HepG2 (cell line): ENCODE measurements around the gene ANKRD31. TPM values are rescaled to one million over a fixed set of nuclear protein-coding genes. Genes with fewer than 3 reads are reported as not detected.

ENCODE experiments used
- CBFB ChIP-seq: sonication (generic); formaldehyde crosslinking; IDR thresholded peaks from 2 replicates; pipeline ENCODE4 v1.4.0; 2020; ENCODE audit warnings: missing genetic modification reagents
- PHF21A ChIP-seq: sonication (generic); formaldehyde crosslinking; IDR thresholded peaks from 2 replicates; pipeline ENCODE4 v1.5.0; 2020; ENCODE audit warnings: mild to moderate bottlenecking, missing genetic modification reagents
- ZNF20 ChIP-seq: sonication (generic); formaldehyde crosslinking; IDR thresholded peaks from 2 replicates; pipeline ENCODE4 v1.4.0; 2020; ENCODE audit warnings: mild to moderate bottlenecking, moderate library complexity, missing genetic modification reagents
- ZNF253 ChIP-seq: sonication (generic); formaldehyde crosslinking; IDR thresholded peaks from 2 replicates; pipeline ENCODE4 v1.8.0; 2022; ENCODE audit warnings: mild to moderate bottlenecking, missing genetic modification reagents, borderline replicate concordance
- ZNF263 ChIP-seq: sonication (generic); formaldehyde crosslinking; IDR thresholded peaks from 2 replicates; pipeline ENCODE4 v1.4.0; 2020; ENCODE audit warnings: missing genetic modification reagents
- ZNF563 ChIP-seq: sonication (generic); formaldehyde crosslinking; IDR thresholded peaks from 2 replicates; pipeline ENCODE4 v1.8.0; 2022; ENCODE audit warnings: mild to moderate bottlenecking, moderate library complexity, missing genetic modification reagents
- ZNF703 ChIP-seq: sonication (generic); formaldehyde crosslinking; IDR thresholded peaks from 2 replicates; pipeline ENCODE4 v1.5.1; 2020; ENCODE audit warnings: missing genetic modification reagents, mild to moderate bottlenecking, moderate library complexity, borderline replicate concordance
- ZSCAN31 ChIP-seq: sonication (generic); formaldehyde crosslinking; IDR thresholded peaks from 2 replicates; pipeline ENCODE4 v1.5.0; 2020; ENCODE audit warnings: low read depth, mild to moderate bottlenecking, missing genetic modification reagents
- polyA plus RNA-seq, 8 experiments: library from polyadenylated mRNA; depleted of rRNA in 3 of 8; stranded (reverse) in 7 of 8; unstranded in 1 of 8; fragments of >200 nt; fragmentation: Illumina TruSeq in 4 of 8; extraction: Trizol in 4 of 8; gene quantifications; 2 replicates each; pipeline versions ENCODE4 v1.2.1 to v1.2.3, GENCODE V29; 2011 to 2016; ENCODE audit warnings: low read depth in 4 of 8, missing spikeins in 1 of 8, mixed read lengths in 1 of 8; ENCODE audit not compliant: insufficient read depth in 1 of 8
- total RNA-seq, 5 experiments: library from RNA; depleted of rRNA; stranded (reverse); fragments of >200 nt; fragmentation: Illumina TruSeq; extraction: Trizol; gene quantifications; 2 replicates each; pipeline ENCODE4 v1.2.3, GENCODE V29; 2016; ENCODE audit warnings: low read depth in 1 of 5
- TF ChIP-seq, protein P1 (sequence below): sonication (generic); formaldehyde crosslinking; IDR thresholded peaks from 2 replicates; pipeline ENCODE4 v1.4.0; 2020; ENCODE audit warnings: missing genetic modification reagents
- TF ChIP-seq, protein P2 (sequence below): IDR thresholded peaks from 2 replicates; pipeline ENCODE4 v1.6.1; 2016; ENCODE audit warnings: low read depth
- TF ChIP-seq, protein P3 (sequence below): sonication (generic); formaldehyde crosslinking; IDR thresholded peaks from 2 replicates; pipeline ENCODE4 v1.8.1; 2023; ENCODE audit warnings: missing genetic modification reagents, inconsistent platforms, borderline replicate concordance
- TF ChIP-seq, protein P4 (sequence below): sonication (generic); formaldehyde crosslinking; IDR thresholded peaks from 2 replicates; pipeline ENCODE4 v1.8.1; 2022; ENCODE audit warnings: mild to moderate bottlenecking, missing genetic modification reagents
- TF ChIP-seq, protein P5 (sequence below): sonication (generic); formaldehyde crosslinking; IDR thresholded peaks from 2 replicates; pipeline ENCODE4 v1.4.0; 2020; ENCODE audit warnings: missing genetic modification reagents
- TF ChIP-seq, protein P6 (sequence below): sonication (generic); formaldehyde crosslinking; conservative IDR thresholded peaks from 2 replicates; pipeline ENCODE4 v1.4.0; 2020; ENCODE audit warnings: missing genetic modification reagents

Gene ANKRD31
- total and polyA plus RNA-seq, 2 of the 13 experiments (the other 11 are each of a cell fraction or from before 2014, with no cell fraction given): 0.01 to 0.09 TPM

DNA sequence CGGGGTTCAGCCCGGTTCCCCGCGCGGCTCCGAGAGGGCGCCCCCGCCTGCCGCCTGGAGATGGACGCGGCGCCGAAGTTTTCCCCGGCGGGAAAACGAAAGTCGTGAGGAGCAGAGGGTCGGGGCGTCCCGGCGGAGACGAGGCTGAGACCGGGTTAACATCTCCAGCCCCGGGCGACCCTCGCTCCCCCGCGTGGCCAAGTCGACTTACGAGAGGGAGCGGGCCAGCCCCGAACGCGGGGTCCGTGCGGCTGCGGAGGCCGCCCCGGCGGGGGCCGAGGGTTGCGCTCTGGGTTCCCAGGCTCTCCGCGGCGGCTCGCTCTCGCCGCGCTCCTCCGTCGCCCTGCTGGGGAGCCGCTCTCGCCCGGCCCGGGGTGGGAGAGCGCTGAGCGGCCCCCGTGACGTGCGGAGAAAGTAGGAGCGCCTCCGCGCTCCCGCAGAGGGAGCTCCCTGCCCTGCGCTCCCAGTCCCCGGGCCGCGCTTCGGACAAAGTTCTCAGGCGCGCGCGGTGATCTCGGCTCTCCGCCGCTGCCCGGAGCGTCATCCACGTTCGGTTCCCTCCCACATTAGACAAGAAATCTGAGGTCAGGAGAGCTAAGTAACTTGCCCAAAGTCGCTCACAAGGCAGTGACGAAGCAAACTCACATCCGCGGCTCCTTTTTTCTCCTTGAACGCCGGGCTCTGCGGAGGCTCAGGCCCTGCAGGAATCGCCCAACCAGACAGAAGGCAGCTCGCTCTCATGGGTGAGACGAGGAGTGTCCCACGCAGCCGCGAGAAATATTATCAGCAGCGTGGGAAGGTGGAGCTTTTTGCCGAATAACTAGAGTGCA lies 183.2 kb downstream of the ANKRD31 start (continued):
- TF ChIP-seq, protein P1, sequence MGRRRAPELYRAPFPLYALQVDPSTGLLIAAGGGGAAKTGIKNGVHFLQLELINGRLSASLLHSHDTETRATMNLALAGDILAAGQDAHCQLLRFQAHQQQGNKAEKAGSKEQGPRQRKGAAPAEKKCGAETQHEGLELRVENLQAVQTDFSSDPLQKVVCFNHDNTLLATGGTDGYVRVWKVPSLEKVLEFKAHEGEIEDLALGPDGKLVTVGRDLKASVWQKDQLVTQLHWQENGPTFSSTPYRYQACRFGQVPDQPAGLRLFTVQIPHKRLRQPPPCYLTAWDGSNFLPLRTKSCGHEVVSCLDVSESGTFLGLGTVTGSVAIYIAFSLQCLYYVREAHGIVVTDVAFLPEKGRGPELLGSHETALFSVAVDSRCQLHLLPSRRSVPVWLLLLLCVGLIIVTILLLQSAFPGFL: no peak
- no peak for TF ChIP-seq ZNF20 (CRISPR knock-in tag)
- TF ChIP-seq ZNF563 (CRISPR knock-in tag): 0 out of 2 replicates have a peak, but pooled peaks have one; percentile 35
- TF ChIP-seq, protein P2, sequence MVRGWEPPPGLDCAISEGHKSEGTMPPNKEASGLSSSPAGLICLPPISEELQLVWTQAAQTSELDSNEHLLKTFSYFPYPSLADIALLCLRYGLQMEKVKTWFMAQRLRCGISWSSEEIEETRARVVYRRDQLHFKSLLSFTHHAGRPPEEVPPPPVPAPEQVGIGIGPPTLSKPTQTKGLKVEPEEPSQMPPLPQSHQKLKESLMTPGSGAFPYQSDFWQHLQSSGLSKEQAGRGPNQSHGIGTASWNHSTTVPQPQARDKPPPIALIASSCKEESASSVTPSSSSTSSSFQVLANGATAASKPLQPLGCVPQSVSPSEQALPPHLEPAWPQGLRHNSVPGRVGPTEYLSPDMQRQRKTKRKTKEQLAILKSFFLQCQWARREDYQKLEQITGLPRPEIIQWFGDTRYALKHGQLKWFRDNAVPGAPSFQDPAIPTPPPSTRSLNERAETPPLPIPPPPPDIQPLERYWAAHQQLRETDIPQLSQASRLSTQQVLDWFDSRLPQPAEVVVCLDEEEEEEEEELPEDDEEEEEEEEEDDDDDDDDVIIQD (CRISPR knock-in tag): no peak
- TF ChIP-seq, protein P3, sequence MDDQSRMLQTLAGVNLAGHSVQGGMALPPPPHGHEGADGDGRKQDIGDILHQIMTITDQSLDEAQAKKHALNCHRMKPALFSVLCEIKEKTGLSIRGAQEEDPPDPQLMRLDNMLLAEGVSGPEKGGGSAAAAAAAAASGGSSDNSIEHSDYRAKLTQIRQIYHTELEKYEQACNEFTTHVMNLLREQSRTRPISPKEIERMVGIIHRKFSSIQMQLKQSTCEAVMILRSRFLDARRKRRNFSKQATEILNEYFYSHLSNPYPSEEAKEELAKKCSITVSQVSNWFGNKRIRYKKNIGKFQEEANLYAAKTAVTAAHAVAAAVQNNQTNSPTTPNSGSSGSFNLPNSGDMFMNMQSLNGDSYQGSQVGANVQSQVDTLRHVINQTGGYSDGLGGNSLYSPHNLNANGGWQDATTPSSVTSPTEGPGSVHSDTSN (CRISPR knock-in tag): no peak
- peak; percentile 75 for TF ChIP-seq ZNF263 (CRISPR knock-in tag)
- TF ChIP-seq, protein P4, sequence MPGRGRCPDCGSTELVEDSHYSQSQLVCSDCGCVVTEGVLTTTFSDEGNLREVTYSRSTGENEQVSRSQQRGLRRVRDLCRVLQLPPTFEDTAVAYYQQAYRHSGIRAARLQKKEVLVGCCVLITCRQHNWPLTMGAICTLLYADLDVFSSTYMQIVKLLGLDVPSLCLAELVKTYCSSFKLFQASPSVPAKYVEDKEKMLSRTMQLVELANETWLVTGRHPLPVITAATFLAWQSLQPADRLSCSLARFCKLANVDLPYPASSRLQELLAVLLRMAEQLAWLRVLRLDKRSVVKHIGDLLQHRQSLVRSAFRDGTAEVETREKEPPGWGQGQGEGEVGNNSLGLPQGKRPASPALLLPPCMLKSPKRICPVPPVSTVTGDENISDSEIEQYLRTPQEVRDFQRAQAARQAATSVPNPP: no peak
- TF ChIP-seq, protein P5, sequence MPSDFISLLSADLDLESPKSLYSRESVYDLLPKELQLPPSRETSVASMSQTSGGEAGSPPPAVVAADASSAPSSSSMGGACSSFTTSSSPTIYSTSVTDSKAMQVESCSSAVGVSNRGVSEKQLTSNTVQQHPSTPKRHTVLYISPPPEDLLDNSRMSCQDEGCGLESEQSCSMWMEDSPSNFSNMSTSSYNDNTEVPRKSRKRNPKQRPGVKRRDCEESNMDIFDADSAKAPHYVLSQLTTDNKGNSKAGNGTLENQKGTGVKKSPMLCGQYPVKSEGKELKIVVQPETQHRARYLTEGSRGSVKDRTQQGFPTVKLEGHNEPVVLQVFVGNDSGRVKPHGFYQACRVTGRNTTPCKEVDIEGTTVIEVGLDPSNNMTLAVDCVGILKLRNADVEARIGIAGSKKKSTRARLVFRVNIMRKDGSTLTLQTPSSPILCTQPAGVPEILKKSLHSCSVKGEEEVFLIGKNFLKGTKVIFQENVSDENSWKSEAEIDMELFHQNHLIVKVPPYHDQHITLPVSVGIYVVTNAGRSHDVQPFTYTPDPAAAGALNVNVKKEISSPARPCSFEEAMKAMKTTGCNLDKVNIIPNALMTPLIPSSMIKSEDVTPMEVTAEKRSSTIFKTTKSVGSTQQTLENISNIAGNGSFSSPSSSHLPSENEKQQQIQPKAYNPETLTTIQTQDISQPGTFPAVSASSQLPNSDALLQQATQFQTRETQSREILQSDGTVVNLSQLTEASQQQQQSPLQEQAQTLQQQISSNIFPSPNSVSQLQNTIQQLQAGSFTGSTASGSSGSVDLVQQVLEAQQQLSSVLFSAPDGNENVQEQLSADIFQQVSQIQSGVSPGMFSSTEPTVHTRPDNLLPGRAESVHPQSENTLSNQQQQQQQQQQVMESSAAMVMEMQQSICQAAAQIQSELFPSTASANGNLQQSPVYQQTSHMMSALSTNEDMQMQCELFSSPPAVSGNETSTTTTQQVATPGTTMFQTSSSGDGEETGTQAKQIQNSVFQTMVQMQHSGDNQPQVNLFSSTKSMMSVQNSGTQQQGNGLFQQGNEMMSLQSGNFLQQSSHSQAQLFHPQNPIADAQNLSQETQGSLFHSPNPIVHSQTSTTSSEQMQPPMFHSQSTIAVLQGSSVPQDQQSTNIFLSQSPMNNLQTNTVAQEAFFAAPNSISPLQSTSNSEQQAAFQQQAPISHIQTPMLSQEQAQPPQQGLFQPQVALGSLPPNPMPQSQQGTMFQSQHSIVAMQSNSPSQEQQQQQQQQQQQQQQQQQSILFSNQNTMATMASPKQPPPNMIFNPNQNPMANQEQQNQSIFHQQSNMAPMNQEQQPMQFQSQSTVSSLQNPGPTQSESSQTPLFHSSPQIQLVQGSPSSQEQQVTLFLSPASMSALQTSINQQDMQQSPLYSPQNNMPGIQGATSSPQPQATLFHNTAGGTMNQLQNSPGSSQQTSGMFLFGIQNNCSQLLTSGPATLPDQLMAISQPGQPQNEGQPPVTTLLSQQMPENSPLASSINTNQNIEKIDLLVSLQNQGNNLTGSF: no peak
- TF ChIP-seq ZSCAN31 (CRISPR knock-in tag): 0 out of 2 replicates have a peak, but pooled peaks have one; percentile 16
- peak; percentile 46 for TF ChIP-seq PHF21A (CRISPR knock-in tag)
- TF ChIP-seq, protein P6, sequence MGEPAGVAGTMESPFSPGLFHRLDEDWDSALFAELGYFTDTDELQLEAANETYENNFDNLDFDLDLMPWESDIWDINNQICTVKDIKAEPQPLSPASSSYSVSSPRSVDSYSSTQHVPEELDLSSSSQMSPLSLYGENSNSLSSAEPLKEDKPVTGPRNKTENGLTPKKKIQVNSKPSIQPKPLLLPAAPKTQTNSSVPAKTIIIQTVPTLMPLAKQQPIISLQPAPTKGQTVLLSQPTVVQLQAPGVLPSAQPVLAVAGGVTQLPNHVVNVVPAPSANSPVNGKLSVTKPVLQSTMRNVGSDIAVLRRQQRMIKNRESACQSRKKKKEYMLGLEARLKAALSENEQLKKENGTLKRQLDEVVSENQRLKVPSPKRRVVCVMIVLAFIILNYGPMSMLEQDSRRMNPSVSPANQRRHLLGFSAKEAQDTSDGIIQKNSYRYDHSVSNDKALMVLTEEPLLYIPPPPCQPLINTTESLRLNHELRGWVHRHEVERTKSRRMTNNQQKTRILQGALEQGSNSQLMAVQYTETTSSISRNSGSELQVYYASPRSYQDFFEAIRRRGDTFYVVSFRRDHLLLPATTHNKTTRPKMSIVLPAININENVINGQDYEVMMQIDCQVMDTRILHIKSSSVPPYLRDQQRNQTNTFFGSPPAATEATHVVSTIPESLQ (CRISPR knock-in tag): no peak
- TF ChIP-seq CBFB: 0 out of 2 replicates have a peak, but pooled peaks have one; percentile 33
- no peak for TF ChIP-seq ZNF253
- TF ChIP-seq ZNF703: 0 out of 2 replicates have a peak, but pooled peaks have one; percentile 35
